Activated T-cell treated with anti-CD3 and anti-CD28 coated beads, Interleukin-2, amount 50 U/mL, for 72 hours (primary cell): ENCODE results near the gene AHI1. TPM values are rescaled to one million over a fixed set of nuclear protein-coding genes. Genes with fewer than 3 reads are reported as not detected.

ENCODE experiments used
- ATAC-seq, 2 donors: fragments of 150-1000 bp; cut with Tn5 transposase; replicated peaks in 1 of 2; 2 replicates each; pipeline ENCODE4 v1.10.0; 2021; ENCODE audit warnings: moderate library complexity in 2 of 2, mild to moderate bottlenecking in 1 of 2
- DNase-seq, 2 donors: peaks; one replicate each; pipeline ENCODE4 v3.0.0; 2021 to 2022; ENCODE audit warnings: mixed read lengths in 1 of 2
- H3K27ac Mint-ChIP-seq: one replicate; pipeline ENCODE4 v1.8.0; 2022; ENCODE audit warnings: mild to moderate bottlenecking, moderate library complexity, mixed read lengths
- H3K27me3 Mint-ChIP-seq: one replicate; pipeline ENCODE4 v1.8.0; 2022; ENCODE audit warnings: low read depth, mixed read lengths
- H3K36me3 Mint-ChIP-seq, 2 donors: one replicate each; pipeline ENCODE4 v1.8.0; 2022; ENCODE audit warnings: mixed read lengths in 2 of 2, mild to moderate bottlenecking in 1 of 2; ENCODE audit not compliant: insufficient read depth in 2 of 2
- H3K4me1 Mint-ChIP-seq: one replicate; pipeline ENCODE4 v1.8.0; 2022; ENCODE audit warnings: low read depth, mixed read lengths
- H3K4me3 Mint-ChIP-seq, 2 donors: one replicate each; pipeline ENCODE4 v1.8.0; 2022; ENCODE audit warnings: mild to moderate bottlenecking in 2 of 2, mixed read lengths in 2 of 2, moderate library complexity in 2 of 2
- H3K9me3 Mint-ChIP-seq, 2 donors: one replicate each; pipeline ENCODE4 v1.8.0; 2022; ENCODE audit warnings: mixed read lengths in 2 of 2
- total RNA-seq, 2 donors: library from RNA; stranded (reverse); gene quantifications; one replicate each; pipeline ENCODE4 v1.2.3, GENCODE V29; 2022

AHI1 gene
- total RNA-seq, 2 donors from 2014 or later = 48.7 to 62.8 TPM

DNA sequence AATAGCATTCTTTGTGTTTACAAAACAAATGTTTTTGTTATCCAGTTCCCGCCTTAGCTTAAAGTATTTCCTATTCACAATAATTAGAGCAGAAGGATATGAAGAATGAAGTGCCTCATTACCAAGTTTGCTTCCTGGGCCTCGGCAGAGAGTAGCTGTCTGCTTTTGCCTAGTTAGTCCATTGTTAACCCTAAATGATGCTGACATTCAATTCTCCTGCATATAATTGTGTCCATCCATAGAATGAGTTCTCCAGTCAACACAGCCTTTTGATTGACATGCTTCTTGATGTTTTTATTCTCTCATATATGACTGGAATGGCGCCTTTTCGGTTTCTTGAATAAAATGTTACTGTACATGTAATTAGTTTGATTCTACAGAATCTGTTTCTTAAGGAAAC lies 215.6 kb downstream of the AHI1 start:
- ATAC-seq (no peak), DNase-seq (no peak)
- peaks cover 13% of the 10 kb centered on the region for H3K27me3 Mint-ChIP-seq
- H3K4me3 Mint-ChIP-seq = no peak overlapping the region
- no peak overlapping the region for H3K27ac Mint-ChIP-seq
- H3K36me3 Mint-ChIP-seq = peaks cover 0 to 4% of the 10 kb centered on the region in 2 donors
- H3K4me1 Mint-ChIP-seq = peaks cover 13% of the 10 kb centered on the region
- no peaks in the 10 kb centered on the region for H3K9me3 Mint-ChIP-seq

DNA sequence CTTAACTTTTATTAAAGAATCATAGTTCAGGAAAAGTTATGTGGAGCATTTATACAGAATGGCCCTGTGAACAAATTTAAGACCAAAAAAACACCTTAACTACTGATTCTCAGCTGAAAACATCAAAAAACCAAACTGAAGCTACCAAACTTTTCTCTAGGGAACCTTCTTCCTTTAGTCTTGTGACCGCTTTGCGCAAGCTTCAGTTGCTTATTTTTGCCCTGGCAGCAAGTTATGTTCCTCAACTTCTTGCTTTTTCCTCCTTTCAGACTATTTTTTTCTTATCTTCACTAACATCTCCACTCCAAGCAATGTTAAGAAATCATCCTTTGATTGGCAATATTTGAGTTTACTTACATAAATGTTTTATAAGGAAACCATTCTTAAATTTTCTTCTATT lies 216.3 kb downstream of the AHI1 start:
- Mint-ChIP-seq H3K27me3 (peaks cover 13% of the 10 kb centered on the region), H3K4me3 (no peak overlapping the region), H3K9me3 (no peaks in the 10 kb centered on the region), H3K36me3 (no peaks in the 10 kb centered on the region), H3K27ac (no peak overlapping the region), H3K4me1 (peaks cover 5% of the 10 kb centered on the region)
- no peak for DNase-seq
- ATAC-seq = no peak

DNA sequence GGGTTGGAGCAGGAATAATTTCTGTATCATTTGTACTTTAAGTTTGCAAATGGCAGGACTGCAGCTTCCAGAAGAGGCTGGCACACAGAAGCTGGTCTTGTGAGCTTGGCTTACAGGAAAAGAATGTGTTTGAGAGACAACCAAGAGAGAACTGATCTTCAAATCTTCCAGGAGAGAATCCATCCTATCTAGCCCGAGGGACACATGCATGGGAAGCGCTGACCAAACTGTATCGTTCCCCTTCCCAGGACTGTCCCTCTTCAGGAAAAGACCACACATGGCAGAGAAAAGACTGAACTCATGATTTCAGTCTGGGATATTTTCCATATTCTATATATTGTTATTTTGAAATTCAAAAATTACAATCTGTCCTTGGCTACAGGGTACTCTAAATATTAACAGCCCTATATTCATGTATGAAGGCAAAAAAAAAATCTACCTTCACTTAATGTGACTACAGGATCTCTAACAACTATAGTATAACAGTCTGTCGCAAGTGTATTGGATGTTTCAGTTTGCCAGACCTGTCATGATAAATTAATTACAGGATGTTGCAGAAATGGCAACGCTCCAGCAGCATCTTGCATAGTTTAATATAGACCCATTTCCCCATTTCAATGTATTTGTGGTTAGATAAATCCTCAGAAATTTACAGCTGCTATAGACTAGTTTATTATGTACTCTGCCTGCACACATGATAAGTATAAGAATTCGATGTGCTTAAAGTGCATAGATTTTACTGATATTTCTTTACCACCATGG lies 217.0 kb downstream of the AHI1 start:
- no peak overlapping the region for H3K27ac Mint-ChIP-seq
- H3K27me3 Mint-ChIP-seq = peaks cover 16% of the 10 kb centered on the region
- H3K4me3 Mint-ChIP-seq = no peak overlapping the region
- peaks cover 5% of the 10 kb centered on the region for H3K4me1 Mint-ChIP-seq
- H3K36me3 Mint-ChIP-seq = no peaks in the 10 kb centered on the region
- H3K9me3 Mint-ChIP-seq = no peaks in the 10 kb centered on the region
- ATAC-seq = no peak
- no peak for DNase-seq

DNA sequence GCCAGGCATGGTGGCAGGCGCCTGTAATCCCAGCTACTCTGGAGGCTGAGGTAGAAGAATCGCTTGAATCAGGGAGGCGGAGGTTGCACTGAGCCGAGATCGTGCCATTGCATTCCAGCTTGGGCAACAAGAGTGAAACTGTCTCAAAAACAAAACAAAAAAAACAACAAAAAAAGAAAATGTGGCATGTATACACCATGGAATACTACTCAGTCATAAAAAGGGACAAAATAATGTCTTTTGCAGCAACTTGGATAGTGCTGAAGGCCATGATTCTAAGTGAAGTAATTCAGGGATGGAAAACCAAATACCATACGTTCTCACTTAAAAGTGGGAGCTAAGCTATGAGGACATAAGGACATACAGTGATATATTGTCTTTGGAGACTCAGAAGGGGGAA lies 220.1 kb downstream of the AHI1 start:
- no peak overlapping the region for H3K27ac Mint-ChIP-seq
- peaks cover 19% of the 10 kb centered on the region for H3K27me3 Mint-ChIP-seq
- no peak overlapping the region for H3K4me3 Mint-ChIP-seq
- H3K4me1 Mint-ChIP-seq = peaks cover 5% of the 10 kb centered on the region
- ATAC-seq = no peak
- no peaks in the 10 kb centered on the region for H3K9me3 Mint-ChIP-seq
- DNase-seq = no peak
- H3K36me3 Mint-ChIP-seq = no peaks in the 10 kb centered on the region

DNA sequence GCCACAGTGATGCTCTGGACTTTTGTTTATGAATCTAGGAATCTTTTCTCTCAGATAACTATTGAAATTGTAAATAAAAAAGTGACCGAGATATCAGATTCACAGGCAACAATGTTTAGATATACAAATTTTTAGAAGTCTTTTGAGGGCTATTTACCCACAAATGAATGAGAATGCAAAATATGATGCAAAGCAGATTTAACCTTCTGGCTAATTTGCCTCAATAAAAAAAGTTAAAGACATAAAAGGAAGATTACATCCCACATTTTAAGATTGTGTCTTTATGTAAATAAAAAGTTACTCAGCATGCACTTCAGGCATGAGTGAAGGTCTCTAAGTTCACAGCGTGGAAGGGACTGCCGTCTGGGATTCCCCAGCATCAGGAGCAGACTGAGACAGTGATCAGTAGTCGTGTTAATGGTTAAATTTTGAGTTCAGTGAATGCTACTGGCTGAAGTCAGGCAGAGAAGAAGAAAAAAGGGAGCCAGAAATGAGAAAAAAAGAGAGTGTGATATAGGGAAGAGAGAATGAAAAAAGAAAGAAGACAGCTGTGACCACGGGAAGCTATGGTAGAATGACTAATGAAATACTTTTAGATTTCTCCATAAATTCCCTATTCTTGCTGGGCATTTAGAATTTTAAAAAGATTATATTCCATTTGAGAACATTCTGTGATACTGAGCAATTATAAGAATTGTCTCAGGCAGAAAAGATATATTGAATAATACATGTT lies 222.8 kb downstream of the AHI1 start:
- Mint-ChIP-seq H3K9me3 (no peaks in the 10 kb centered on the region), H3K27ac (peak overlapping the region; percentile 16), H3K36me3 (no peaks in the 10 kb centered on the region), H3K4me1 (no peaks in the 10 kb centered on the region), H3K4me3 (no peak overlapping the region), H3K27me3 (peaks cover 11% of the 10 kb centered on the region)
- DNase-seq (no peak), ATAC-seq (no peak)

DNA sequence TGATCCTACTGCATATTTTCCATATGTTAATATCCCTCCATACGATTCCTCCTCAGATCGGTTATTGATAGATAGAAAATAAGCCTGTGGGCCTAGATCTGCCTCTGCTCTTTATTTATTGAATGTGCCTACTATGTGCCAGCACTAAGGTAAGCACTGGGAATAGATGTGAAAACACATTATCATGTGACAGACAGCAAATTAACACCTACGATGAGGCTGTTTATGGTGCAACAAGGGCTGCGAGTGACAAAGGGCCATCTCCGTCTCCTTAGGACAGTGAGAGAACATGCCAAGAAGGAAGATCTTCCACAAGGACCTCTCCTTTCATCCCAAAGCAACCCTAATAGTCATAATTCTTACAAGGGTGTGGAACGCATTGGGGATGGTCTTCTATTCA lies 225.9 kb downstream of the AHI1 start:
- ATAC-seq (no peak), DNase-seq (no peak)
- Mint-ChIP-seq H3K27me3 (peaks cover 6% of the 10 kb centered on the region), H3K36me3 (no peaks in the 10 kb centered on the region), H3K9me3 (no peaks in the 10 kb centered on the region), H3K27ac (no peak overlapping the region), H3K4me1 (no peaks in the 10 kb centered on the region), H3K4me3 (no peak overlapping the region)

DNA sequence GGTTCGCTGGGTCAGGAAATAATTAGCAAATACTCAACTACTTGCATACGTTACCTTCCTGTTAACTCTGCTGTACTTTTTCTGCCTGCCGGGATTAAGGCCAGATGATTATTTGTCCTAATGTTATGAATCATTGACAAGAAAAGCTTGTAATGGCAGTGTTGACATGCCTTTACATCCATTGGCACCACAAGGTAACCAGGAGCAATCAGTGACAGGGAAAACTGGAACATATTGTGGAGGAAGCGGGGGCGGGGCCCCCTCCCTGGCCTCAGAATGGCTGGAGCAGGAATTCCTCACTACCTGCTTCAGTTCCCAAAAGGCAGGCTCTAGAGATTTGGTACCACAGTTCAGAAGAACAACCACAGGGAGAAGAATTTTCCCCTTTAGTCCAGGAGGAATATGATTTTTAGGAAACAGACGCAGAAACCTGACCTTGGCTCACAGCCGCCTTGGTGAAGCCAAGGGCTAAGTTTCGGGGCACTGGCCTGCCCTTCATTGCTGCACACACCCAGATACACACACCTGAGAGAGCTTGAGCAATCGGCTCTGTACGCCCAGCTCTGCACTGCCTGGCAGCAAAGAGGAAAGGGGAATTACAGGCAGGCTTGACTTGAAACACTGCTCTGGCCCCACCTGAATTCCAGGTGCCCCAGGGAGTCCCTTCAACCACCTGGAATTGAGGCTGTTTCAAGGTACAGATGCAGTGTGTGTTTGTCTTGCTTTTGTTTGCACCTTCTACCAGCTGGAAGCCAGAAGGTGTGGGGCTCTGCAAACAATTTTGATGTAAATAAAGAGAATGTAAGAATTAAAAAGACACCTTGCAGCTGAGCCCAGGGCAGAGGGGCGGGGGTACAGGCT lies 226.6 kb downstream of the AHI1 start:
- peaks cover 6% of the 10 kb centered on the region for H3K27me3 Mint-ChIP-seq

DNA sequence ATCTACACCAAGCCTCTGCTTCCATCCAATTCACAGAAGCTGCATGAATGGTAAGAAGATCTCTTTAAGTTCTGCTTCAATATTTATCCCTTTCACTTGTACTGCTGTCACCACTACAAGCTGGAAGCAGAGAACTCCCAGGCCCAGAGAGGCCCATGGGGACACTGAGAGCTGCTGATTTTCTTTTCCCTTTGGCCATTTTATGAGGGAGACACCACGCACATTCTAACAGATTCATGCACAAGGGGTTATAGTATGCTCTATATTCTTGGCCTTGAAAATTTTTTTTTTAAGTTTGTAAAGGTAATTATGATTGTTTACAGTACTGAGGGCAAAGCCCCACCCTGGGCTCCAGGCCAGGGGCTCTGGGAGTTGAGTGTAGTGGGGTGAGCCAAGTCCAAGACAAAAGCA lies 228.1 kb downstream of the AHI1 start:
- no peak for ATAC-seq
- Mint-ChIP-seq H3K27ac (no peak overlapping the region), H3K4me1 (no peaks in the 10 kb centered on the region), H3K36me3 (no peaks in the 10 kb centered on the region), H3K4me3 (no peak overlapping the region), H3K27me3 (no peaks in the 10 kb centered on the region), H3K9me3 (no peaks in the 10 kb centered on the region)
- no peak for DNase-seq

More for the DNA sequence above, 226.6 kb downstream of the AHI1 start:
- DNase-seq (no peak), ATAC-seq (no peak)
- H3K9me3 Mint-ChIP-seq = no peaks in the 10 kb centered on the region
- no peaks in the 10 kb centered on the region for H3K36me3 Mint-ChIP-seq
- no peak overlapping the region for H3K27ac Mint-ChIP-seq
- H3K4me3 Mint-ChIP-seq = no peak overlapping the region
- H3K4me1 Mint-ChIP-seq = no peaks in the 10 kb centered on the region

DNA sequence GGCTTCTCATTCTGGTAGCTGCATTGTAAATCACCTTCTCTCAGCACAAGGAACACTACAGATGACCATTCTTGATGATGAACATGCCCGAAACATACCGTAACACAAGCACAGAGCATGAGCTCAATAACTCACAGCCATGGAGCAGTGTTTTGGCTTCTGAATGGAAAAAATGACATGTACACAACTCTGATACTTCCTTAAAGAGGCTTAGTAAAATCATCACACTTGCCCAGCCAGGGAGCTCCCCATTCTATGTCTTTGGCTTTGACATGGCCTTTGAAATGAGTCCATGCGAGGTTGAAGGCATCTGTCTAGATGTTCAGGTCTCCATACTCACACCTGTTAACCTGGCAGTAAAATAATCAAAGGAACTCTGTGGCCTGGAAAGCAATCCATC lies 228.8 kb downstream of the AHI1 start:
- no peaks in the 10 kb centered on the region for H3K27me3 Mint-ChIP-seq
- no peaks in the 10 kb centered on the region for H3K9me3 Mint-ChIP-seq
- H3K27ac Mint-ChIP-seq = no peak overlapping the region
- H3K4me3 Mint-ChIP-seq = no peak overlapping the region
- DNase-seq = no peak
- no peaks in the 10 kb centered on the region for H3K36me3 Mint-ChIP-seq
- peak; percentile 36 to 47 for ATAC-seq
- no peaks in the 10 kb centered on the region for H3K4me1 Mint-ChIP-seq

DNA sequence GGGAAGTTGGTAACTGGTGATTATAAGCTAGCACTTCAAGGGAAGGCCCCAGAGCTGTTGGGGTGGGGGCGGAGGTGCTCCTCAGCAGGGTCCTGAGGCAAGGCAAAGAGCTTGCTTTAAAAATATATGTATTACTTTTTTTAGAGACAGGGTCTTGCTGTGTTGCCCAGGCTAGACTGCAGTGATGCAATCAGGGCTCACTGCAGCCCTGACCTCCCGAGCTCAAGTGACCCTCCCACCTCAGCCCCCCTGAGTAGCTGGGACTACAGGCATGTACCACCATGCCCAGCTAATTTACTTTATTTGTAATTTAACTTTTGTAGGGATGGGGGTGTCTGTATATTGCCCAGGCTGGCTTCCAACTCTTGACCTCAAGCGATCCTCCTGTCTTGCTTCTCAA lies 229.3 kb downstream of the AHI1 start:
- Mint-ChIP-seq H3K27ac (no peak overlapping the region), H3K4me1 (no peaks in the 10 kb centered on the region), H3K9me3 (no peaks in the 10 kb centered on the region), H3K4me3 (no peak overlapping the region), H3K27me3 (no peaks in the 10 kb centered on the region), H3K36me3 (no peaks in the 10 kb centered on the region)
- no peak for ATAC-seq
- no peak for DNase-seq

DNA sequence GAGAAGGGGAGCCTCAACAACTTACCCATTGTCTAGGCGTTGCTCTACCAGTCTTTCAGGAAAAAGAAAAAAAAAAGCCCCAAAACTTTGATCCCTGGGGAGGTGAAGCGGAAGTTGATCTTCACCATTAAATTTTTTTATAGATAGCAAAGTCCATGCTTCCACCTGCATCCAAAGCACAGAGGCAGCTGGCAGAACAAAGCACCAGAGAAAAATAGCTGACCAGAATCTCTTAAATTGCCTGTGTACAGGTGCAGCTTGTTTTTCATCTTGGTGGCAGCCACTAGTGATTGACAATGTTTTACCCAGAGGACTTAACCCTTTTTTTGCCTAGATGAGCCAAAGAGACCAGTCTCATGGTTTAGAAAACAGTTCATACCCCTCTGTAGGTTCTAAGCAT lies 230.5 kb downstream of the AHI1 start:
- no peaks in the 10 kb centered on the region for H3K27me3 Mint-ChIP-seq
- no peak for ATAC-seq

DNA sequence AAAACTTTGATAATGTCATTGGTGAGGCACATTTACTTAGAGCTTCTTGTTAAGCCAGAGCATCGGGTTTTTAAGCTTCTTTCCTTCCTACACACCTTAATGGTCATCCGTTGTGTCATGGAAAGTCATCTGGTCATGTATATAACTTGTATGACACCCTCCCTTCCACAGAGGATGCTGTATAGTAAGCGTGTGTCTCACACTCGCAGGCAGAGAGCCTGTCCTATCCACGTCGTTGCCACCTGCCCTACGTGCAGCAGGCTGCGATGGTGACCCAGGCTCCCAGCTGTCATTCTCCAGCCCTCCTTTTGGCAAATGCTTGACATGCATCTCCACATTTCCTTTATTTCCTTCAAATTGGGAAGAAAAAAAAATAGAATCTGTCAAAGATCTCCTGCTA lies 230.9 kb downstream of the AHI1 start:
- ATAC-seq = no peak
- no peaks in the 10 kb centered on the region for H3K36me3 Mint-ChIP-seq

More for the DNA sequence above, 230.5 kb downstream of the AHI1 start:
- Mint-ChIP-seq H3K27ac (no peak overlapping the region), H3K4me1 (no peaks in the 10 kb centered on the region), H3K36me3 (no peaks in the 10 kb centered on the region), H3K4me3 (no peak overlapping the region), H3K9me3 (no peaks in the 10 kb centered on the region)
- DNase-seq = no peak

DNA sequence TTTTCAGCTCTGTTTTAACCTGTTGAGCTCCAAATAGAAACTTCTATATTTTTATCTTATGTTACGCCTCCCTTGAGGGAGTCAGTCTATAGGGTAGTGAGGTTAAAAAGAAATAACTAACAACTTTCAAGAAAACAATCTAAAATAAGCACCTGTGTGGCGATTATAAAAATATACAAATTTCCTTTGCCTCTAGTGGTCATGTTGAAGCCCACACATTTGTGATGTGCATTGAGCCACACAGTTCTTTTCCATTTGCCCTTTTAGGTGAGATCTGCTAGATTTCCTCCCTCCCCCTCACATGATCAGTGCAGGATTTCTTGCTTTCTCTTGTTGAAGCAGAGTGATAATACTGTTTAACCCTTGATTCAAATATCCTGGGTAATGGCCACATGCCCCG lies 232.3 kb downstream of the AHI1 start:
- DNase-seq = no peak
- Mint-ChIP-seq H3K27me3 (no peaks in the 10 kb centered on the region), H3K9me3 (no peaks in the 10 kb centered on the region), H3K4me3 (no peak overlapping the region), H3K4me1 (no peaks in the 10 kb centered on the region), H3K36me3 (no peaks in the 10 kb centered on the region), H3K27ac (no peak overlapping the region)
- no peak for ATAC-seq

More for the DNA sequence above, 230.9 kb downstream of the AHI1 start:
- Mint-ChIP-seq H3K27me3 (no peaks in the 10 kb centered on the region), H3K27ac (no peak overlapping the region), H3K4me1 (no peaks in the 10 kb centered on the region), H3K9me3 (no peaks in the 10 kb centered on the region), H3K4me3 (no peak overlapping the region)
- no peak for DNase-seq
